H9 (cell line): ENCODE data around the gene APBB2. TPM values are rescaled to one million over a fixed set of nuclear protein-coding genes. Genes with fewer than 3 reads are reported as not detected.

Experiments
- DNase-seq: peaks from one replicate; pipeline ENCODE4 v3.0.0-alpha.2; 2017
- H2AFZ ChIP-seq: one replicate; pipeline ENCODE4 v1.6.1; 2013; ENCODE audit warnings: mild to moderate bottlenecking, low read length, control low read depth, moderate library complexity
- H2AK5ac ChIP-seq: 2 replicates; pipeline ENCODE4 v1.6.1; 2013; ENCODE audit warnings: low read length, control low read depth, mixed read lengths; ENCODE audit not compliant: insufficient read length
- H2BK120ac ChIP-seq: one replicate; pipeline ENCODE4 v1.6.1; 2013; ENCODE audit warnings: low read depth, mild to moderate bottlenecking, low read length, control low read depth, inconsistent platforms; ENCODE audit not compliant: poor library complexity, severe bottlenecking
- H2BK12ac ChIP-seq: 2 replicates; pipeline ENCODE4 v1.6.1; 2013; ENCODE audit warnings: low read length, control low read depth, mixed read lengths, low read depth; ENCODE audit not compliant: insufficient read length
- H2BK15ac ChIP-seq: 2 replicates; pipeline ENCODE4 v1.6.1; 2013; ENCODE audit warnings: low read depth, low read length, control low read depth
- H2BK20ac ChIP-seq: one replicate; pipeline ENCODE4 v1.6.1; 2013; ENCODE audit warnings: low read depth, mild to moderate bottlenecking, low read length, control low read depth, inconsistent platforms; ENCODE audit not compliant: poor library complexity, severe bottlenecking
- H2BK5ac ChIP-seq: 2 replicates; pipeline ENCODE4 v1.6.1; 2013; ENCODE audit warnings: low read length, control low read depth, mixed read lengths; ENCODE audit not compliant: insufficient read length
- H3K14ac ChIP-seq: 2 replicates; pipeline ENCODE4 v1.6.1; 2013; ENCODE audit warnings: low read length, control low read depth; ENCODE audit not compliant: insufficient read depth
- H3K18ac ChIP-seq: 2 replicates; pipeline ENCODE4 v1.6.1; 2013; ENCODE audit warnings: low read depth, mild to moderate bottlenecking, mixed read lengths, low read length, control low read depth; ENCODE audit not compliant: insufficient read length
- H3K23ac ChIP-seq: 2 replicates; pipeline ENCODE4 v1.6.1; 2013; ENCODE audit warnings: low read length, control low read depth, mixed read lengths, low read depth; ENCODE audit not compliant: insufficient read length
- H3K23me2 ChIP-seq: 2 replicates; pipeline ENCODE4 v1.6.1; 2013; ENCODE audit warnings: low read depth, mild to moderate bottlenecking, mixed read lengths, low read length, control low read depth; ENCODE audit not compliant: insufficient read length, poor library complexity, severe bottlenecking
- H3K27ac ChIP-seq: 2 replicates; pipeline ENCODE4 v1.5.1; 2013; ENCODE audit warnings: low read length, control low read depth, mixed read lengths, low read depth; ENCODE audit not compliant: insufficient read length
- H3K27me3 ChIP-seq: 2 replicates; pipeline ENCODE4 v1.6.1; 2013; ENCODE audit warnings: low read length, control low read depth, inconsistent platforms; ENCODE audit not compliant: insufficient read depth
- H3K4ac ChIP-seq: 2 replicates; pipeline ENCODE4 v1.6.1; 2013; ENCODE audit warnings: low read depth, mild to moderate bottlenecking, control low read depth, inconsistent platforms, low read length, moderate library complexity
- H3K4me1 ChIP-seq: 2 replicates; pipeline ENCODE4 v1.6.1; 2013; ENCODE audit warnings: low read length, control low read depth, inconsistent platforms; ENCODE audit not compliant: insufficient read depth
- H3K4me2 ChIP-seq: 2 replicates; pipeline ENCODE4 v1.6.1; 2013; ENCODE audit warnings: low read length, control low read depth, mixed read lengths; ENCODE audit not compliant: insufficient read length, insufficient read depth
- H3K56ac ChIP-seq: 2 replicates; pipeline ENCODE4 v1.6.1; 2013; ENCODE audit warnings: low read depth, mild to moderate bottlenecking, mixed read lengths, low read length, control low read depth; ENCODE audit not compliant: insufficient read length
- H3K79me1 ChIP-seq: 2 replicates; pipeline ENCODE4 v1.6.1; 2013; ENCODE audit warnings: low read depth, mild to moderate bottlenecking, moderate library complexity, low read length, control low read depth, inconsistent platforms; ENCODE audit not compliant: insufficient read depth, poor library complexity, severe bottlenecking
- H3K79me2 ChIP-seq: 2 replicates; pipeline ENCODE4 v1.6.1; 2013; ENCODE audit warnings: low read length, control low read depth, inconsistent platforms; ENCODE audit not compliant: insufficient read depth
- H3K9ac ChIP-seq: 2 replicates; pipeline ENCODE4 v1.6.1; 2013; ENCODE audit warnings: low read length, control low read depth, mixed read lengths; ENCODE audit not compliant: insufficient read length; ENCODE audit errors: extremely low read depth
- H3K9me3 ChIP-seq: one replicate; pipeline ENCODE4 v1.6.1; 2013; ENCODE audit warnings: low read depth, low read length, inconsistent platforms; ENCODE audit not compliant: control insufficient read depth
- H3T11ph ChIP-seq: one replicate; pipeline ENCODE4 v1.6.1; 2013; ENCODE audit warnings: mild to moderate bottlenecking, low read length, control low read depth, inconsistent platforms
- H4K20me1 ChIP-seq: one replicate; pipeline ENCODE4 v1.6.1; 2013; ENCODE audit not compliant: control insufficient read depth, insufficient read length, insufficient read depth
- H4K5ac ChIP-seq: 2 replicates; pipeline ENCODE4 v1.6.1; 2013; ENCODE audit warnings: low read depth, mild to moderate bottlenecking, mixed read lengths, low read length, control low read depth; ENCODE audit not compliant: insufficient read length
- H4K8ac ChIP-seq: replicated peaks from 2 replicates; pipeline ENCODE4 v1.6.1; 2013; ENCODE audit warnings: low read length, control low read depth, mixed read lengths, low read depth; ENCODE audit not compliant: insufficient read length
- H4K91ac ChIP-seq: 2 replicates; pipeline ENCODE4 v1.6.1; 2013; ENCODE audit warnings: low read depth, mild to moderate bottlenecking, moderate library complexity, mixed read lengths, low read length, control low read depth; ENCODE audit not compliant: insufficient read length
- H3K27ac Mint-ChIP-seq, 3 experiments: 2 replicates in 2 of 3; 3 replicates in 1 of 3; pipeline ENCODE4 v1.8.0; 2020 to 2021; ENCODE audit warnings: mixed read lengths in 3 of 3, mild to moderate bottlenecking in 1 of 3, moderate library complexity in 1 of 3
- H3K27me3 Mint-ChIP-seq: 2 replicates; pipeline ENCODE4 v1.8.0; 2021; ENCODE audit warnings: low read depth, mild to moderate bottlenecking, moderate library complexity, mixed read lengths
- H3K36me3 Mint-ChIP-seq, 3 experiments: 2 replicates in 2 of 3; 3 replicates in 1 of 3; pipeline ENCODE4 v1.8.0; 2020 to 2021; ENCODE audit warnings: low read depth in 3 of 3, mixed read lengths in 3 of 3; ENCODE audit not compliant: insufficient read depth in 1 of 3
- H3K4me1 Mint-ChIP-seq, 2 experiments: 2 replicates each; pipeline ENCODE4 v1.8.0; 2020; ENCODE audit warnings: mixed read lengths in 2 of 2
- H3K4me3 Mint-ChIP-seq, 2 experiments: 2 replicates in 1 of 2; 3 replicates in 1 of 2; pipeline ENCODE4 v1.8.0; 2020 to 2021; ENCODE audit warnings: mild to moderate bottlenecking in 2 of 2, mixed read lengths in 2 of 2, moderate library complexity in 1 of 2
- H3K9me3 Mint-ChIP-seq, 2 experiments: 2 replicates in 1 of 2; 3 replicates in 1 of 2; pipeline ENCODE4 v1.8.0; 2020; ENCODE audit warnings: mild to moderate bottlenecking in 2 of 2, mixed read lengths in 2 of 2, moderate library complexity in 1 of 2
- WGBS: extraction: QIAGEN DNeasy Blood & Tissue Kit; methylation state at CpG from one replicate; pipeline ENCODE4 v1.1.7; 2013; ENCODE audit warnings: missing lambda C conversion rate, low lambda C conversion rate, mixed read lengths; ENCODE audit not compliant: insufficient read length; ENCODE audit errors: extremely low coverage; 5-methylcytosine and 5-hydroxymethylcytosine counted together
- total RNA-seq: library from RNA; stranded (reverse); gene quantifications from 2 replicates; pipeline ENCODE4 v1.2.1, GENCODE V29; 2021
- TF ChIP-seq, protein P1 (sequence below): fragments of 200-600 bp; sonication (generic); conservative IDR thresholded peaks from 3 replicates; pipeline ENCODE4 v1.8.0; 2021; ENCODE audit warnings: antibody characterized with exemption, mild to moderate bottlenecking

APBB2 gene
- total RNA-seq, 1 experiment from 2014 or later, result 39.6 TPM

- no peak overlapping the region for H3K27ac Mint-ChIP-seq
- Histone ChIP-seq H3K79me2 (no peaks in the 10 kb centered on the region), H2AFZ (no peak overlapping the region), H3K4ac (no peak overlapping the region), H4K91ac (no peak overlapping the region), H2AK5ac (no peak overlapping the region), H2BK5ac (no peak overlapping the region), H3K9ac (no peak overlapping the region), H2BK12ac (no peak overlapping the region), H3K4me2 (no peak overlapping the region), H3K18ac (no peak overlapping the region), H3K27ac (no peak overlapping the region), H3K23ac (no peak overlapping the region), H2BK20ac (no peak overlapping the region), H4K5ac (no peak overlapping the region), H4K20me1 (no peaks in the 10 kb centered on the region), H3K27me3 (no peaks in the 10 kb centered on the region), H3K79me1 (no peaks in the 10 kb centered on the region), H2BK120ac (no peak overlapping the region), H2BK15ac (no peak overlapping the region), H3K14ac (no peak overlapping the region), H3K9me3 (no peaks in the 10 kb centered on the region), H3T11ph (no peak overlapping the region), H3K56ac (no peak overlapping the region), H3K4me1 (no peaks in the 10 kb centered on the region), H3K23me2 (no peaks in the 10 kb centered on the region), H4K8ac (no peak overlapping the region)
- H3K36me3 Mint-ChIP-seq, result peaks cover 31 to 73% (median 68%) of the 10 kb centered on the region in 3 experiments
- DNase-seq, result no peak
- H3K9me3 Mint-ChIP-seq, result no peaks in the 10 kb centered on the region
- no peaks in the 10 kb centered on the region for H3K4me1 Mint-ChIP-seq
- H3K4me3 Mint-ChIP-seq, result no peak overlapping the region
- no CpG with 5 or more reads among the region's 5 CpGs for WGBS
- TF ChIP-seq, protein P1, sequence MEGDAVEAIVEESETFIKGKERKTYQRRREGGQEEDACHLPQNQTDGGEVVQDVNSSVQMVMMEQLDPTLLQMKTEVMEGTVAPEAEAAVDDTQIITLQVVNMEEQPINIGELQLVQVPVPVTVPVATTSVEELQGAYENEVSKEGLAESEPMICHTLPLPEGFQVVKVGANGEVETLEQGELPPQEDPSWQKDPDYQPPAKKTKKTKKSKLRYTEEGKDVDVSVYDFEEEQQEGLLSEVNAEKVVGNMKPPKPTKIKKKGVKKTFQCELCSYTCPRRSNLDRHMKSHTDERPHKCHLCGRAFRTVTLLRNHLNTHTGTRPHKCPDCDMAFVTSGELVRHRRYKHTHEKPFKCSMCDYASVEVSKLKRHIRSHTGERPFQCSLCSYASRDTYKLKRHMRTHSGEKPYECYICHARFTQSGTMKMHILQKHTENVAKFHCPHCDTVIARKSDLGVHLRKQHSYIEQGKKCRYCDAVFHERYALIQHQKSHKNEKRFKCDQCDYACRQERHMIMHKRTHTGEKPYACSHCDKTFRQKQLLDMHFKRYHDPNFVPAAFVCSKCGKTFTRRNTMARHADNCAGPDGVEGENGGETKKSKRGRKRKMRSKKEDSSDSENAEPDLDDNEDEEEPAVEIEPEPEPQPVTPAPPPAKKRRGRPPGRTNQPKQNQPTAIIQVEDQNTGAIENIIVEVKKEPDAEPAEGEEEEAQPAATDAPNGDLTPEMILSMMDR, result no peak
- no peaks in the 10 kb centered on the region for H3K27me3 Mint-ChIP-seq
Measured at GRCh38 chr4:40826821-40827220, 387.5 kb downstream of the APBB2 start.
